IMR-90 (cell line): ENCODE measurements around the gene TACC3.

ENCODE experiments used
- CEBPB ChIP-seq: IDR thresholded peaks from 2 replicates; pipeline ENCODE4 v1.6.1; 2012; ENCODE audit warnings: low read depth, low read length, improper control_type of control experiment
- CHD1 ChIP-seq: IDR thresholded peaks from 2 replicates; pipeline ENCODE4 v1.6.1; 2012; ENCODE audit warnings: low read depth, low read length, improper control_type of control experiment
- FOS ChIP-seq: fragments of 150-350 bp; IDR thresholded peaks from 2 replicates; pipeline ENCODE4 v1.6.1; 2016; ENCODE audit warnings: low read depth, low read length
- MAFK ChIP-seq: IDR thresholded peaks from 2 replicates; pipeline ENCODE4 v1.6.1; 2012; ENCODE audit warnings: low read depth, low read length, improper control_type of control experiment
- NFE2L2 ChIP-seq: fragments of 150-350 bp; IDR thresholded peaks from 2 replicates; pipeline ENCODE4 v1.6.1; 2016; ENCODE audit warnings: low read depth, mild to moderate bottlenecking, low read length
- POLR2A ChIP-seq: IDR thresholded peaks from 2 replicates; pipeline ENCODE4 v1.6.1; 2012; ENCODE audit warnings: mild to moderate bottlenecking, low read depth, low read length
- RAD21 ChIP-seq: IDR thresholded peaks from 2 replicates; pipeline ENCODE4 v1.6.1; 2012; ENCODE audit warnings: low read length, improper control_type of control experiment
- RCOR1 ChIP-seq: IDR thresholded peaks from 2 replicates; pipeline ENCODE4 v1.6.1; 2012; ENCODE audit warnings: mild to moderate bottlenecking, low read length, improper control_type of control experiment; ENCODE audit not compliant: insufficient replicate concordance
- RFX5 ChIP-seq: IDR thresholded peaks from 2 replicates; pipeline ENCODE4 v1.8.0; 2012; ENCODE audit warnings: low read depth, mild to moderate bottlenecking, low read length, moderate library complexity
- SMC3 ChIP-seq: fragments of 150-350 bp; IDR thresholded peaks from 2 replicates; pipeline ENCODE4 v1.6.1; 2016; ENCODE audit warnings: low read depth, mild to moderate bottlenecking, antibody characterized with exemption, low read length, moderate library complexity
- TF ChIP-seq, protein P1 (sequence below): conservative IDR thresholded peaks from 2 replicates; pipeline ENCODE4 v1.5.1; 2012; ENCODE audit warnings: mild to moderate bottlenecking, low read depth, low read length, improper control_type of control experiment
- TF ChIP-seq, protein P2 (sequence below): fragments of 150-350 bp; IDR thresholded peaks from 2 replicates; pipeline ENCODE4 v1.6.1; 2017; ENCODE audit warnings: mild to moderate bottlenecking, antibody characterized with exemption, low read length, low read depth

DNA sequence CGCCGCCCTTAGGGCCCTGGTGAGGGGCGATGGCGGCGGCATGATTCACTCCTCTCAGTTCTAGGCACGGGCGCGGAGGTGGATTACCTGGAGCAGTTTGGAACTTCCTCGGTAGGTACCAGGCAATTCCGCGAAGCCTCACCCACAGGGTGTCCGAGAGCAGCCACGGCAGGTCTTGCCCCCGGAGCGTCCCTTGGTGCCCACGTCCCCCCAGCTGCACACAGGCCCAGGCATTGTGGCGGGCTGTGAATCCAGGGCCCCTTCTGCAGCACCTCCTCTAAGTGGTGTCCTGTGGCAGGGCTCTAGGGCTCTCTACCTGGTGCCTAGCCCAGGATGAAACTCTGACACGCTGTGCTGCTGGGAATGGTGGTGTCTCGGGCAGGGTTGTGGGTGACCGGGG lies 13.9 kb downstream of the TACC3 start:
- TF ChIP-seq, protein P1, sequence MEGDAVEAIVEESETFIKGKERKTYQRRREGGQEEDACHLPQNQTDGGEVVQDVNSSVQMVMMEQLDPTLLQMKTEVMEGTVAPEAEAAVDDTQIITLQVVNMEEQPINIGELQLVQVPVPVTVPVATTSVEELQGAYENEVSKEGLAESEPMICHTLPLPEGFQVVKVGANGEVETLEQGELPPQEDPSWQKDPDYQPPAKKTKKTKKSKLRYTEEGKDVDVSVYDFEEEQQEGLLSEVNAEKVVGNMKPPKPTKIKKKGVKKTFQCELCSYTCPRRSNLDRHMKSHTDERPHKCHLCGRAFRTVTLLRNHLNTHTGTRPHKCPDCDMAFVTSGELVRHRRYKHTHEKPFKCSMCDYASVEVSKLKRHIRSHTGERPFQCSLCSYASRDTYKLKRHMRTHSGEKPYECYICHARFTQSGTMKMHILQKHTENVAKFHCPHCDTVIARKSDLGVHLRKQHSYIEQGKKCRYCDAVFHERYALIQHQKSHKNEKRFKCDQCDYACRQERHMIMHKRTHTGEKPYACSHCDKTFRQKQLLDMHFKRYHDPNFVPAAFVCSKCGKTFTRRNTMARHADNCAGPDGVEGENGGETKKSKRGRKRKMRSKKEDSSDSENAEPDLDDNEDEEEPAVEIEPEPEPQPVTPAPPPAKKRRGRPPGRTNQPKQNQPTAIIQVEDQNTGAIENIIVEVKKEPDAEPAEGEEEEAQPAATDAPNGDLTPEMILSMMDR: no peak
- no peak for TF ChIP-seq RCOR1
- TF ChIP-seq SMC3: no peak
- TF ChIP-seq, protein P2, sequence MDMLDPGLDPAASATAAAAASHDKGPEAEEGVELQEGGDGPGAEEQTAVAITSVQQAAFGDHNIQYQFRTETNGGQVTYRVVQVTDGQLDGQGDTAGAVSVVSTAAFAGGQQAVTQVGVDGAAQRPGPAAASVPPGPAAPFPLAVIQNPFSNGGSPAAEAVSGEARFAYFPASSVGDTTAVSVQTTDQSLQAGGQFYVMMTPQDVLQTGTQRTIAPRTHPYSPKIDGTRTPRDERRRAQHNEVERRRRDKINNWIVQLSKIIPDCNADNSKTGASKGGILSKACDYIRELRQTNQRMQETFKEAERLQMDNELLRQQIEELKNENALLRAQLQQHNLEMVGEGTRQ: no peak
- TF ChIP-seq RAD21: no peak
- no peak for TF ChIP-seq CHD1
- no peak for TF ChIP-seq POLR2A
- TF ChIP-seq RFX5: no peak
- no peak for TF ChIP-seq CEBPB
- no peak for TF ChIP-seq MAFK
- no peak for TF ChIP-seq NFE2L2
- no peak for TF ChIP-seq FOS
